Measurements from ENCODE around the gene DND1.

- TF ChIP-seq CTCF (IDR thresholded peaks at IDR 0.05) (no peak), RAD21 (conservative IDR thresholded peaks at IDR 0.05 in 1 of 2, IDR thresholded peaks at IDR 0.05 in 1 of 2) (no peak), CBX8 (IDR thresholded peaks at IDR 0.05) (no peak), EHMT2 (IDR thresholded peaks at IDR 0.05; ENCODE audit: low read depth) (no peak), MYC (IDR thresholded peaks at IDR 0.05; ENCODE audit: borderline replicate concordance, low read length) (no peak), BHLHE40 (IDR thresholded peaks at IDR 0.05; ENCODE audit: low read depth, low read length) (no peak)
Observed at GRCh38 chr5:140694276-140694675, 20.9 kb upstream of the DND1 start.

Measured in A549 (cell line).